Activated T-helper 1 cell treated with anti-CD3 and anti-CD28 coated beads, Interleukin-12 subunit alpha, Interleukin-12 subunit beta, Interleukin-2, Interleukin-4 antibody, amounts not matched to agents 30 ng/mL and 10 ng/mL and 1 ng/mL, durations not matched to agents 14 hours and 24 hours and 36 hours (primary cell): ENCODE data around the gene ATXN1L. TPM values are rescaled to one million over a fixed set of nuclear protein-coding genes. Genes with fewer than 3 reads are reported as not detected.

Experiments
- DNase-seq: peaks from one replicate; pipeline ENCODE4 v3.0.0; 2021; ENCODE audit warnings: low spot score
- H3K27ac Mint-ChIP-seq: one replicate; pipeline ENCODE4 v1.8.0; 2021; ENCODE audit warnings: mild to moderate bottlenecking, mixed read lengths
- H3K27me3 Mint-ChIP-seq: one replicate; pipeline ENCODE4 v1.8.0; 2022; ENCODE audit warnings: mild to moderate bottlenecking, moderate library complexity, mixed read lengths; ENCODE audit not compliant: insufficient read depth
- H3K36me3 Mint-ChIP-seq: one replicate; pipeline ENCODE4 v1.8.0; 2021; ENCODE audit warnings: low read depth, mixed read lengths
- H3K4me1 Mint-ChIP-seq: one replicate; pipeline ENCODE4 v1.8.0; 2021; ENCODE audit warnings: low read depth, mixed read lengths
- H3K4me3 Mint-ChIP-seq: one replicate; pipeline ENCODE4 v1.8.0; 2021; ENCODE audit warnings: mild to moderate bottlenecking, moderate library complexity, mixed read lengths
- H3K9me3 Mint-ChIP-seq: one replicate; pipeline ENCODE4 v1.8.0; 2021; ENCODE audit warnings: mixed read lengths
- intact Hi-C: fragments of 100-400 bp; cut with micrococcal nuclease; formaldehyde crosslinking; loops from one replicate; pipeline ENCODE4 v1.15.1; 2024
- total RNA-seq: library from RNA; stranded (reverse); gene quantifications from 2 replicates; pipeline ENCODE4 v1.2.3, GENCODE V29; 2022

Gene ATXN1L
- total RNA-seq, 1 donor from 2014 or later, result 20.1 TPM

GRCh38 chr16:71883849-71884638 is 38.3 kb downstream of the ATXN1L start, which contains the start of gene ZNF821:
Gene ZNF821 (minus strand): TSS chr16:71884182. CDS start chr16:71879946, 4,236 bp downstream.
- Mint-ChIP-seq H3K27ac (peak within 1 kb of the TSS; percentile 94), H3K4me3 (peak within 1 kb of the TSS; percentile 96), H3K4me1 (peaks cover 54% of the 10 kb centered on the region), H3K36me3 (peaks cover 10% of the 10 kb centered on the region), H3K9me3 (no peaks in the 10 kb centered on the region), H3K27me3 (peaks cover 16% of the 10 kb centered on the region)
- peak; percentile 61 for DNase-seq
- intact Hi-C loops, result loop anchor here (1.0 to 10.0 kb wide), 3 partner anchors 11 to 319 kb away; partner anchors contain the start of genes DHODH and IST1

DNA sequence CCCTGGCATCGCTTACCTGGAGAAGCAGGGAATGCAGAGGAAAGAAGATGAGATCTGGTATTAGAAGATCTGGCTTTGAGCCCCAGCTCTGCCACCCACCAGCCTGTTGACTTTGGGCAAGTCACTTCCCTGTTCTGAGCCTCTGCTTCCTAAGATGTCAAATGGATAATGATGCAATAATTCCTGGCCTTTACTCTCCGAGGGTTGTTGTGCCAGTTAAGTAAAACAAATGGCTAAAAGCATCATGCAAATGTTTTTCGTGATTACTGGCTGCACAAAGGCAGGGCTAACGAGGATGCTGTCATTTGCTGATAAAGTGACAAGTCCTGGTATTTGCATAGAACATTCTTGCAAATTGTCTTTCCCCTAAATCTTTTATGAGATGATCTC is 39.5 kb downstream of the ATXN1L start:
- Mint-ChIP-seq H3K36me3 (no peaks in the 10 kb centered on the region), H3K27ac (peak overlapping the region; percentile 52), H3K4me3 (peak overlapping the region; percentile 96), H3K4me1 (peaks cover 43% of the 10 kb centered on the region), H3K27me3 (peaks cover 15% of the 10 kb centered on the region), H3K9me3 (no peaks in the 10 kb centered on the region)
- intact Hi-C loops, result loop anchor here (10.0 kb wide), 1 partner anchor 320 kb away; no protein-coding TSS in a partner anchor
- DNase-seq, result no peak

DNA sequence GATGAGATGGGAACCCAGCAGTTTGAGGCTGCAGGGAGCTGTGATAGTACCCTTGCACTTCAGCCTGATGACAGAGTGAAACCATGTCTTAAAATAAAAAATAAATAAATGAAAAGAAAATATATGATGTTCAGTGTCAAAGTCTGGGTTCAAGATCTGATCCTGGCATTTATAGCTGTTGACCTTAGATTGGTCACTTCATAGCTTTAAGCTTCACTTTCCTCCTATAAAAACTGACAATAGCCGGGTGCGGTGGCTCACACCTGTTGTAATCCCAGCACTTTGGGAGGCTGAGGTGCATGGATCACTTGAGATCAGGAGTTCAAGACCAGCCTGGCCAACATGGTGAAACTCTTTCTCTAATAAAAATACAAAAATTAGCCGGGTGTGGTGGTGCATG is 43.4 kb downstream of the ATXN1L start:
- intact Hi-C loops, result loop anchor here (10.0 kb wide), 1 partner anchor 324 kb away; no protein-coding TSS in a partner anchor
- peaks cover 15% of the 10 kb centered on the region for H3K27me3 Mint-ChIP-seq
- H3K4me1 Mint-ChIP-seq, result peaks cover 15% of the 10 kb centered on the region
- no peak overlapping the region for H3K4me3 Mint-ChIP-seq
- H3K27ac Mint-ChIP-seq, result no peak overlapping the region
- H3K36me3 Mint-ChIP-seq, result no peaks in the 10 kb centered on the region
- H3K9me3 Mint-ChIP-seq, result no peaks in the 10 kb centered on the region
- DNase-seq, result no peak

GRCh38 chr16:71893888-71894228 is 48.1 kb downstream of the ATXN1L start:
- Mint-ChIP-seq H3K27me3 (no peaks in the 10 kb centered on the region), H3K4me3 (peak overlapping the region; percentile 90), H3K27ac (peak overlapping the region; percentile 91), H3K36me3 (peaks cover 6% of the 10 kb centered on the region), H3K4me1 (peaks cover 11% of the 10 kb centered on the region), H3K9me3 (no peaks in the 10 kb centered on the region)
- intact Hi-C loops, result loop anchor here (2.0 kb wide), 1 partner anchor 13 kb away; no protein-coding TSS in a partner anchor
- no peak for DNase-seq

DNA sequence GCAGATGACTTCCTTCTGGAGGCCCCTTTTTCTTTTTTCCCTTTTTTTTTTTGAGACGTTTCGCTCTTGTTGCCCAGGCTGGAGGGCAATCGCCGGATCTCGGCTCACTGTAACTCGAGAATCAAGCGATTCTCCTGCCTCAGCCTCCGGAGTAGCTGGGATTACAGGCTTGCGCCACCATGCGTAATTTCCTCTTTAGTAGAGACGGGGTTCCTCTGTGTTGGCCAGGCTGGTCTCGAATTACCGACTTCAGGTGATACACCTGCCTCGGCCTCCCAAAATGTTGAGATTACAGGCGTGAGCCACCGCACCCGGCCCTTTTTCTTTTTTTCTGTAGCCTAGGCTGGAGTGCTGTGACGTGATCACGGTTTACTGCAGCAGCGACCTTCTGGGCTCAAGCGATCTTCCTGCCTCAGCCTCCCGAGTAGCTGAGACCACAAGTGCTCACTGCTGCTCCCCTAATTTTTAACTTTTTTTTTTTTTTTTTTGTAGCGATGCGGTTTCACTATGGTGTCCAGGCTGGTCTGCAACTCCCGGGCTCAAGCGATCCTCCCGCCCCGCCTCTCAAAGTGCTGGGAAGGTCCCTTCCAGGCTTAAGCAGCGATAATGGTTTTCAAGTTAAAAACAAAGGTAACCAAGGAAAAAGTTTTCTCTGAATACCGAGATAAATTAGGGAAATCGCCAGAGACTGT is 48.6 kb downstream of the ATXN1L start:
- DNase-seq, result peak; percentile 14
- no peaks in the 10 kb centered on the region for H3K27me3 Mint-ChIP-seq
- intact Hi-C loops, result loop anchor here (2.0 kb wide), 1 partner anchor 14 kb away; no protein-coding TSS in a partner anchor
- H3K9me3 Mint-ChIP-seq, result no peaks in the 10 kb centered on the region
- peaks cover 11% of the 10 kb centered on the region for H3K4me1 Mint-ChIP-seq
- H3K36me3 Mint-ChIP-seq, result peaks cover 6% of the 10 kb centered on the region
- H3K4me3 Mint-ChIP-seq, result peak overlapping the region; percentile 90
- peak overlapping the region; percentile 91 for H3K27ac Mint-ChIP-seq

DNA sequence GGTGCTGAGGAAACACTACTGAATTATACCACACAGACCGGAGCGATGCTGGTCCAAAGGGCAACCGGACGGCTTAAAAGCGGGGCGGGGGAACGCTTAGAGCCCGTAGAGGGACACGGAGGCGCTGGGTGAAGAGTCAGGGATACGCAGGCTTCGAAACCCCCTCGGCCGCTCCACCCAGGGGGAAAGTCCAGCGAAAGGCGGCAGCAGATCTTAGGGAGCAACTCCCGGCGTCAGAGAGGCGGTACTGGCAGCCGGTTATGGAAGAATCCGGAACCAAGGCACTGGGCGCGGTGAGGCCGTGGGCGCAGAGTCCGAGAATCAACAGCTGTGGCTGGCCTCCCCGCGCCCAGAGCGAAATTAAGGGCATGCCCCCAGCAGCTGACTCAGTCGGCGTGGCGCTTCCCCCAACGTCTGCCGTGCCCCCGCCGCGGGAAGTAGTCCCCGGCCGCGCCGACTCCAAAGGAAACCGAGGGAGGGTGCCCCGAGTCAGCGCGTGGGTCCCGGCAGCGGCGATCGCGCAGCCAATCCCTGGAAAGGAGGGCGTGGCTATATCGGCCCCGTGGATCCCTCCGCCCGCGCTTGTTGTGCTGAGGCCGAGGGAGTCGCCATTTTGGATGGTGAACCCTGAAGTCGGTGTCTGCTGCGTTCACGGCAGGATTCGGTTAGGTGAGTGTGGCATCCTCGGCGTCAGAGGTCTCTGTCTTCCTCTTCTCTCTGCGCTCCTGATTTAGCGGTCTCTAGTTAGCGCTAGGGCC is 49.3 kb downstream of the ATXN1L start, which contains the start of gene IST1:
IST1 (plus strand) TSS at position 611 of the 758 bp plus-strand sequence. CDS start 20,110 bp downstream, outside the sequence.
- Mint-ChIP-seq H3K36me3 (peaks cover 7% of the 10 kb centered on the region), H3K9me3 (no peaks in the 10 kb centered on the region), H3K27ac (peak within 1 kb of the TSS; percentile 91), H3K4me1 (peaks cover 12% of the 10 kb centered on the region), H3K27me3 (no peaks in the 10 kb centered on the region), H3K4me3 (peak within 1 kb of the TSS; percentile 90)
- intact Hi-C loops, result loop anchor here (1.0 to 2.0 kb wide), 8 partner anchors 11 to 198 kb away; partner anchors contain the start of genes AP1G1, ATXN1L, DHODH and DHX38
- peak; percentile 98 for DNase-seq

DNA sequence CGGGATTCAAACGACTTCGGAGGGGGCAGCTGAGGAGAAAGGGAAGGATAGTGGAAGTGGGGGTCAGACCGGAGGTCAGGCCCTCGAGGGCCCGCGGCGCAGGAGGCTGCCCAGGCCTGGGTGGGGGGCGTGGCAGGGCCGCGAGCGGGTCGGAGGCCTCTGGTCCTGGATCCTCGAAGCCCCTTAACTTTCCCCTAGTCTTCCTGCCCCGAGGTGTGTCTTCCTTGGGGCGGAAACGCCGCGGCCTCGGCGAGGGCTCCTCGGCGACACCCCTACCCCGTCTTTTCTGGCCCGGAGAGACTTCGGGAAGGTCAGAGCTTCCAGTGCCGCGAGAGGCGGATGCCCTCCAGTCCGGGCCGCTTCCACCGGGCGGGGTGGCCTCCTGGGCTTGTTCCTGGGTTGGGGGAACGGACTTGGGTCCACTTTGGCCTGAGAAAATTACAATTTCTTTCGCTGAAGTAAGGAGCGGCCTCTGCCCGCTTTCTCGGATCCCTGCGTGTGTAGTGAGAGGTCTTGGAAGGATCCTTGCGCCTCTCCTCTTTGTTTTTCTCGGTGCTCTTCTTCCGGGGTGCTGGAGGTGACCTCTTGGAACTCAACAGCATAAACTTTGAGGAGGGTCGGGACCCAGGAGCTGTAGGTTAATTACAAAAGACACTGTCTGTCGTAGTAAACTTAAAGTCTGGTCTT is 50.0 kb downstream of the ATXN1L start:
- Mint-ChIP-seq H3K9me3 (no peaks in the 10 kb centered on the region), H3K4me3 (peak overlapping the region; percentile 90), H3K27me3 (no peaks in the 10 kb centered on the region), H3K27ac (peak overlapping the region; percentile 91), H3K36me3 (peaks cover 9% of the 10 kb centered on the region), H3K4me1 (peaks cover 18% of the 10 kb centered on the region)
- intact Hi-C loops, result loop anchor here (1.0 to 2.0 kb wide), 8 partner anchors 12 to 197 kb away; partner anchors contain the start of genes AP1G1, ATXN1L, DHODH and DHX38
- no peak for DNase-seq

DNA sequence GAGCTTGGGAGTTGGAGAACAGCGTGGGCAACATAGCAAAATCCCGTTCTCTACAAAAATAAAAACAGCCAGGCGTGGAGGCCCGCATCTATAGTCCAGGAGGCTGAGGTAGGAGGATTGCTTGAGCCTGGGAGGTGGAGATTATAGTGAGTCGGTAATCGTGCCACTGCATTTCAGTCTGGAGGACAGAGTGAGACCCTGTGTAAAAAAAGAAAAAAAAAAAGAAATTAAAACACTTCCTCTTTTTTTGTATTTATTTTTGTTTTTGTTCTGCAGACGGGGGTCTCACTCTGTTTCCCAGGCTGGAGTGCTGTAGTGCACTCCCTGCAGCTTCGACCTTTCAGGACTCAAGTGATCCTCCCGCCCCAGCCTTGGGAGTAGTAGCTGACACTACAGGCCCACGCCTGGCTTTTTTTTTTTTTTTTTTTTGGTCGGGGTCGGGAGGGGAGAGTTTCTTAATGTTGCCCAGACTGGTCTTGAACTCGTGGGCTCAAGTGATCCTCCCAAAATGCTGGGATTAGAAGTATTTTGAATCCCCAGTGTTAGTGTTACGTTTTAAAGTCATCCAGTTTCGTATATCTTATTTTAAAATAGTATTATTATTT is 51.1 kb downstream of the ATXN1L start:
- Mint-ChIP-seq H3K36me3 (peaks cover 9% of the 10 kb centered on the region), H3K4me3 (peak overlapping the region; percentile 90), H3K27me3 (no peaks in the 10 kb centered on the region), H3K27ac (peak overlapping the region; percentile 22), H3K4me1 (peaks cover 18% of the 10 kb centered on the region), H3K9me3 (no peaks in the 10 kb centered on the region)
- no peak for DNase-seq
- intact Hi-C loops, result no loop called here

GRCh38 chr16:71899171-71899570 is 53.4 kb downstream of the ATXN1L start:
- Mint-ChIP-seq H3K27me3 (no peaks in the 10 kb centered on the region), H3K9me3 (no peaks in the 10 kb centered on the region), H3K4me1 (peaks cover 32% of the 10 kb centered on the region), H3K36me3 (peaks cover 13% of the 10 kb centered on the region), H3K4me3 (no peak overlapping the region), H3K27ac (no peak overlapping the region)
- DNase-seq, result no peak
- intact Hi-C loops, result no loop called here

GRCh38 chr16:71902656-71903365 is 57.0 kb downstream of the ATXN1L start:
- Mint-ChIP-seq H3K36me3 (peaks cover 13% of the 10 kb centered on the region), H3K4me3 (no peak overlapping the region), H3K27ac (no peak overlapping the region), H3K4me1 (peaks cover 30% of the 10 kb centered on the region), H3K9me3 (no peaks in the 10 kb centered on the region), H3K27me3 (no peaks in the 10 kb centered on the region)
- intact Hi-C loops, result no loop called here
- no peak for DNase-seq

GRCh38 chr16:71903608-71904007 is 57.8 kb downstream of the ATXN1L start:
- Mint-ChIP-seq H3K27me3 (no peaks in the 10 kb centered on the region), H3K27ac (peak overlapping the region; percentile 62), H3K9me3 (no peaks in the 10 kb centered on the region), H3K4me1 (peaks cover 30% of the 10 kb centered on the region), H3K36me3 (peaks cover 13% of the 10 kb centered on the region), H3K4me3 (no peak overlapping the region)
- intact Hi-C loops, result no loop called here
- DNase-seq, result no peak
